Astrocyte of the spinal cord (primary cell): Measurements from ENCODE around the gene DRC7.
"Not testable (repeated sequence)": the region's sequence is repeated elsewhere in the genome, so short reads cannot be mapped to it uniquely, and the experiment has no call there.

ENCODE experiments used
- DNase-seq: peaks from one replicate; pipeline ENCODE4 v3.0.0; 2011; ENCODE audit warnings: low read depth, low spot score
- H3K4me3 ChIP-seq: 2 replicates; pipeline ENCODE4 v1.5.1; 2011; ENCODE audit warnings: low read depth, mild to moderate bottlenecking, low read length, moderate library complexity
- CTCF ChIP-seq: IDR thresholded peaks from 2 replicates; pipeline ENCODE4 v1.5.1; 2012; ENCODE audit warnings: low read depth, mild to moderate bottlenecking, low read length, inconsistent platforms
- in situ Hi-C: cut with HindIII; loops from 2 replicates; pipeline ENCODE4 v1.10.0; 2017; ENCODE audit warnings: low sequenced_read_pairs

Gene DRC7

GRCh38 chr16:57708168-57708567 lies 13.6 kb downstream of the DRC7 start:
- TF ChIP-seq CTCF: no peak
- in situ Hi-C loops: no loop called here
- no peak for DNase-seq
- no peak overlapping the region for H3K4me3 ChIP-seq

DNA sequence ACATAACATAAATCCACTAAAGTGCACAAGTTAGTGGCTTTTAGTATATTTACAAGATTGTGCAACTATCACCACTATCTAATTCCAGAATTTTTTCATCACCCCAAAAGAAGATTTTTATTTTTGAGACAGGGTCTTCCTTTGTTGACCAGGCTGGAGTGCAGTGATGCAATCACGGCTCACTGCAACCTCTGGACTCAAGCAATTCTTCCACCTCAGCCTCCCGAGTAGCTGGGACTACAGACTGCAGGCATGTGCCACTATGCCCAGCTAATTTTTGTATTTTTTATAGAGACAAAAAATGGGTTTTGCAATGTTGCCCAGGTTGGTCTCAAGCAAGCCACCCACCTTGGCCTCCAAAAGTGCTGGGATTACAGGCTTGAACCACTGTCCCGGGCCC lies 15.1 kb downstream of the DRC7 start:
- no peak overlapping the region for H3K4me3 ChIP-seq
- in situ Hi-C loops: no loop called here
- DNase-seq: no peak
- no peak for TF ChIP-seq CTCF

GRCh38 chr16:57711346-57711745 lies 16.7 kb downstream of the DRC7 start:
- DNase-seq: no peak
- no peak overlapping the region for H3K4me3 ChIP-seq
- no peak for TF ChIP-seq CTCF
- in situ Hi-C loops: no loop called here

DNA sequence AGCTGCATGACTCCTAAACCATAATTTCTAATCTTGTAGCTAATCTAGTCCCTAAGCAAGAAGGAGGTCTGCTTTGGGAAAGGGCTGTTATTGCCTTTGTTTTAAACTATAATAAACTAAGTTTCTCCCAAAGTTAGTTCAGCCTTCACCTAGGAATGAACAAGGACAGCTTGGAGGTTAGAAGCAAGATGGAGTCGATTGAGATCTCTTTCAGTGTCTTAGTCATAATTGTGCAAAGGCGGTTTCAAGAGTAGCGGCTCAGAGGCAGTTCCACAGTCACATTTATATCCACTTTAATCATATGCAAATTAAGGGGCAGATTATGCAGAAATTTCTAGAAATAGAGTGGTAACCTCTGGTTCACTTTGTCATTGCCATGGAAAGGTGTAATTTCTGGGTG lies 17.4 kb downstream of the DRC7 start:
- no peak for DNase-seq
- in situ Hi-C loops: no loop called here
- no peak for TF ChIP-seq CTCF
- H3K4me3 ChIP-seq: no peak overlapping the region

GRCh38 chr16:57712569-57712968 lies 18.0 kb downstream of the DRC7 start:
- DNase-seq, H3K4me3 ChIP-seq, in situ Hi-C loops: not testable (repeated sequence)

DNA sequence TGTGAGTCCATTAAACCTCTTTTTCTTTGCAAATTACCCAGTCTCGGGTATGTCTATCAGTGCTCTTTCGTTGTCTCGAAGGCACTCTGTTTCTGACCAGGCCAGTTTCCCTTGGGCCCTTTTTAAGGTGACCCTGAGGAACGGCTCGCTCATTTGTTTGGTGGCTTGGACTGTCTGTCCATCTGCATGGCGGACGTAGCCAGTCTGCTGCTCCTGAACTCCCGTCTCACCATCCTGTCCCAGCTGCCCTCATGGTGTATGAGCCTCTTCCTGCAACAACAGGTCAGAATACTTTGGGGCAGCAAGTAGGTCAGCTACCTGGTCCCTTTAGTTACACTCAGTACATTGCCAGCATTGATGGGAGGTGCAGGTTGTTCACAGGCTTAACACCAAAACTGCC lies 19.0 kb downstream of the DRC7 start:
- no peak overlapping the region for H3K4me3 ChIP-seq
- in situ Hi-C loops: no loop called here
- no peak for TF ChIP-seq CTCF
- no peak for DNase-seq

GRCh38 chr16:57714047-57714446 lies 19.4 kb downstream of the DRC7 start:
- H3K4me3 ChIP-seq: no peak overlapping the region
- in situ Hi-C loops: no loop called here
- no peak for DNase-seq
- TF ChIP-seq CTCF: no peak
